ENCODE data around the gene JAK1. TPM values are rescaled to one million over a fixed set of nuclear protein-coding genes. Genes with fewer than 3 reads are reported as not detected.

Gene JAK1
- total RNA-seq, 1 experiment from 2014 or later: 27.8 TPM

- TF ChIP-seq JAZF1 (CRISPR knock-in tag; IDR thresholded peaks at IDR 0.05) (no peak), ZBTB21 (CRISPR knock-in tag; IDR thresholded peaks at IDR 0.05; ENCODE audit: borderline replicate concordance) (peak; percentile 75), USF1 (CRISPR knock-in tag; IDR thresholded peaks at IDR 0.05) (no peak; the same call in 1 of the 2 replicates), E2F1 (CRISPR knock-in tag; IDR thresholded peaks at IDR 0.05) (no peak), MAX (CRISPR knock-in tag; IDR thresholded peaks at IDR 0.05) (peak; percentile 63; the same call in 1 of the 2 replicates), ZNF232 (CRISPR knock-in tag; IDR thresholded peaks at IDR 0.05) (peak; percentile 46; the same call in 1 of the 2 replicates), GABPB1 (CRISPR knock-in tag; IDR thresholded peaks at IDR 0.05) (no peak), ZNF263 (CRISPR knock-in tag; IDR thresholded peaks at IDR 0.05; ENCODE audit: low read depth) (no peak), ETV6 (CRISPR knock-in tag; IDR thresholded peaks at IDR 0.05) (peak; percentile 85; the same call in 1 of the 2 replicates), ZNF532 (CRISPR knock-in tag; IDR thresholded peaks at IDR 0.05; ENCODE audit: borderline replicate concordance) (no peak), NFE2L1 (CRISPR knock-in tag; IDR thresholded peaks at IDR 0.05) (0 out of 2 replicates have a peak, but pooled peaks have one; percentile 4), ZNF512 (CRISPR knock-in tag; IDR thresholded peaks at IDR 0.05; ENCODE audit: borderline replicate concordance) (no peak), MXD4 (CRISPR knock-in tag; IDR thresholded peaks at IDR 0.05; ENCODE audit: borderline replicate concordance) (no peak), MLX (CRISPR knock-in tag; IDR thresholded peaks at IDR 0.05) (no peak), HMGA2 (CRISPR knock-in tag; IDR thresholded peaks at IDR 0.05) (no peak), MYBL2 (CRISPR knock-in tag; IDR thresholded peaks at IDR 0.05) (peak; percentile 38; the same call in 1 of the 2 replicates), FOXK1 (CRISPR knock-in tag; IDR thresholded peaks at IDR 0.05) (peak; percentile 29; the same call in 1 of the 2 replicates), ZNF396 (CRISPR knock-in tag; IDR thresholded peaks at IDR 0.05; ENCODE audit: borderline replicate concordance) (no peak), SP1 (CRISPR knock-in tag; conservative IDR thresholded peaks at IDR 0.05) (no peak), TEAD4 (CRISPR knock-in tag; IDR thresholded peaks at IDR 0.05) (no peak), ZBTB43 (CRISPR knock-in tag; IDR thresholded peaks at IDR 0.05) (0 out of 2 replicates have a peak, but pooled peaks have one; percentile 52), PRDM15 (CRISPR knock-in tag; IDR thresholded peaks at IDR 0.05) (peak; percentile 55), IRF1 (CRISPR knock-in tag; IDR thresholded peaks at IDR 0.05) (peak; percentile 33; the same call in 1 of the 2 replicates)
Observed at GRCh38 chr1:65002508-65003315, 36.4 kb upstream of the JAK1 start (continued).

All from WTC11 (cell line).